WTC11 (cell line): ENCODE results near the gene TDRD15. TPM values are rescaled to one million over a fixed set of nuclear protein-coding genes. Genes with fewer than 3 reads are reported as not detected.

Experiments used
- ATAC-seq: fragments of 200-7000 bp; cut with Tn5 transposase; 2 replicates; pipeline ENCODE4 v1.10.0; 2021; ENCODE audit warnings: mild to moderate bottlenecking, moderate library complexity
- Bru-seq: library from RNA; stranded (reverse); fragments of 400-500 nt; gene quantifications from one replicate; lab custom pipeline; 2021; lab: Mats Ljungman, UMichigan
- CTCF ChIA-PET: fragments of 300-600 bp; sonication (Branson Sonifier 250); formaldehyde crosslinking; loops from one replicate; lab custom pipeline; 2021; ENCODE audit warnings: antibody characterized with exemption; lab: Charles Lee
- POLR2A ChIA-PET: fragments of 350-600 bp; sonication (Branson Sonifier 250); formaldehyde crosslinking; loops from one replicate; lab custom pipeline; 2021; ENCODE audit warnings: antibody characterized with exemption; lab: Charles Lee
- DNase-seq: peaks from one replicate; pipeline ENCODE4 v3.0.0; 2021; ENCODE audit warnings: low spot score
- H3K27ac Mint-ChIP-seq: 2 replicates; pipeline ENCODE4 v1.8.0; 2021; ENCODE audit warnings: mixed read lengths
- H3K27me3 Mint-ChIP-seq: 2 replicates; pipeline ENCODE4 v1.8.0; 2021; ENCODE audit warnings: low read depth, mild to moderate bottlenecking, moderate library complexity, mixed read lengths
- H3K36me3 Mint-ChIP-seq: 2 replicates; pipeline ENCODE4 v1.8.0; 2021; ENCODE audit warnings: mixed read lengths
- H3K4me1 Mint-ChIP-seq: 2 replicates; pipeline ENCODE4 v1.8.0; 2022; ENCODE audit warnings: mixed read lengths
- H3K4me3 Mint-ChIP-seq: 2 replicates; pipeline ENCODE4 v1.8.0; 2021; ENCODE audit warnings: mild to moderate bottlenecking, moderate library complexity, mixed read lengths
- H3K9me3 Mint-ChIP-seq: 2 replicates; pipeline ENCODE4 v1.8.0; 2021; ENCODE audit warnings: mixed read lengths
- ELF4 ChIP-seq: sonication (generic); formaldehyde crosslinking; IDR thresholded peaks from 2 replicates; pipeline ENCODE4 v1.8.1; 2022; ENCODE audit warnings: low read depth, mild to moderate bottlenecking, moderate library complexity, missing genetic modification reagents
- IRF1 ChIP-seq: sonication (generic); formaldehyde crosslinking; IDR thresholded peaks from 2 replicates; pipeline ENCODE4 v1.8.0; 2023; ENCODE audit warnings: missing genetic modification reagents
- IRF2 ChIP-seq: sonication (generic); formaldehyde crosslinking; IDR thresholded peaks from 2 replicates; pipeline ENCODE4 v1.8.0; 2022; ENCODE audit warnings: low read depth, missing genetic modification reagents, borderline replicate concordance
- MLX ChIP-seq: sonication (generic); formaldehyde crosslinking; IDR thresholded peaks from 2 replicates; pipeline ENCODE4 v1.8.1; 2023; ENCODE audit warnings: mild to moderate bottlenecking, missing genetic modification reagents, moderate library complexity
- NR3C1 ChIP-seq: sonication (generic); formaldehyde crosslinking; conservative IDR thresholded peaks from 2 replicates; pipeline ENCODE4 v1.8.1; 2023; ENCODE audit warnings: low read depth, mild to moderate bottlenecking, missing genetic modification reagents
- PRDM15 ChIP-seq: sonication (generic); formaldehyde crosslinking; IDR thresholded peaks from 2 replicates; pipeline ENCODE4 v1.8.0; 2022; ENCODE audit warnings: missing genetic modification reagents
- TEAD1 ChIP-seq: sonication (generic); formaldehyde crosslinking; IDR thresholded peaks from 2 replicates; pipeline ENCODE4 v1.8.0; 2022; ENCODE audit warnings: mild to moderate bottlenecking, missing genetic modification reagents
- TP53 ChIP-seq: sonication (generic); formaldehyde crosslinking; IDR thresholded peaks from 2 replicates; pipeline ENCODE4 v1.8.1; 2023; ENCODE audit warnings: mild to moderate bottlenecking, missing genetic modification reagents
- ZNF219 ChIP-seq: sonication (generic); formaldehyde crosslinking; IDR thresholded peaks from 2 replicates; pipeline ENCODE4 v1.8.0; 2023; ENCODE audit warnings: missing genetic modification reagents, mild to moderate bottlenecking, borderline replicate concordance
- ZNF281 ChIP-seq: sonication (generic); formaldehyde crosslinking; IDR thresholded peaks from 2 replicates; pipeline ENCODE4 v1.8.0; 2023; ENCODE audit warnings: mild to moderate bottlenecking, missing genetic modification reagents
- ZNF416 ChIP-seq: fragments of 250-450 bp; sonication (Bioruptor Pico); IDR thresholded peaks from 2 replicates; pipeline ENCODE4 v1.9.0; 2021; ENCODE audit warnings: mild to moderate bottlenecking, inconsistent platforms
- ZNF425 ChIP-seq: fragments of 250-450 bp; sonication (Bioruptor Pico); conservative IDR thresholded peaks from 2 replicates; pipeline ENCODE4 v1.9.0; 2021; ENCODE audit warnings: mild to moderate bottlenecking
- long read RNA-seq, 3 experiments: library from RNA in 1 of 3; library from capped mRNA in 1 of 3; library from polyadenylated mRNA in 1 of 3; unstranded in 2 of 3; stranded (forward) in 1 of 3; transcript quantifications; one replicate each; pipeline ENCODE4 v2.0.0, GENCODE V29; 2021
- total RNA-seq: library from RNA; stranded (reverse); gene quantifications from 3 replicates; pipeline ENCODE4 v1.2.3, GENCODE V29; 2021

Gene TDRD15
- not detected in 3 replicates for total RNA-seq
- Bru-seq, nascent RNA, result not detected
- long read RNA-seq, experiment 1, result 0 reads
- long read RNA-seq, experiment 2, result 0 reads
- long read RNA-seq, experiment 3, result 0 reads

GRCh38 chr2:21123473-21124393 is at the start of gene TDRD15:
TSS of gene TDRD15 (plus strand) at chr2:21123968. CDS start at chr2:21137468, 13,500 bp downstream.
- CTCF ChIA-PET, result interaction anchor here (1.1 kb wide), 1 partner anchor 80 kb away, joined by 5 read pairs; the partner anchor contains the start of gene APOB
- TF ChIP-seq IRF1, result no peak
- TF ChIP-seq ZNF416 (CRISPR knock-in tag), result no peak
- TF ChIP-seq ZNF219 (CRISPR knock-in tag), result no peak
- TF ChIP-seq PRDM15 (CRISPR knock-in tag), result no peak
- TF ChIP-seq ZNF281 (CRISPR knock-in tag), result no peak
- TF ChIP-seq MLX (CRISPR knock-in tag), result no peak
- TF ChIP-seq ELF4 (CRISPR knock-in tag), result no peak
- no peaks in the 10 kb centered on the region for H3K36me3 Mint-ChIP-seq
- ATAC-seq (peak; percentile 38; the same call in 1 of the 2 replicates), DNase-seq (no peak)
- H3K9me3 Mint-ChIP-seq, result no peaks in the 10 kb centered on the region
- POLR2A ChIA-PET, result no interaction called here
- H3K27ac Mint-ChIP-seq, result no peak within 1 kb of the TSS
- H3K4me1 Mint-ChIP-seq, result no peaks in the 10 kb centered on the region
- no peaks in the 10 kb centered on the region for H3K27me3 Mint-ChIP-seq
- H3K4me3 Mint-ChIP-seq, result no peak within 1 kb of the TSS

- H3K36me3 Mint-ChIP-seq, result no peaks in the 10 kb centered on the region
- DNase-seq, result no peak
- TF ChIP-seq TEAD1 (CRISPR knock-in tag), result no peak
- TF ChIP-seq IRF2 (CRISPR knock-in tag), result no peak
- no peak for TF ChIP-seq TP53
- TF ChIP-seq ZNF425 (CRISPR knock-in tag), result no peak
- TF ChIP-seq NR3C1 (CRISPR knock-in tag), result no peak
- TF ChIP-seq, all 79 proteins: peak for 0
- CTCF ChIA-PET, result no interaction called here
- POLR2A ChIA-PET, result no interaction called here
- no peak for ATAC-seq
- H3K27ac Mint-ChIP-seq, result no peak overlapping the region
- 0 out of 2 replicates have a peak, but pooled peaks cover 3% of the 10 kb centered on the region for H3K4me1 Mint-ChIP-seq
- H3K4me3 Mint-ChIP-seq, result no peak overlapping the region
- peaks cover 18% of the 10 kb centered on the region for H3K9me3 Mint-ChIP-seq
- no peaks in the 10 kb centered on the region for H3K27me3 Mint-ChIP-seq
Measured at GRCh38 chr2:21078296-21078695, 45.5 kb upstream of the TDRD15 start.
